ENCODE results near the gene RHOF.

The RHOF gene

GRCh38 chr12:121813951-121814350, 20.5 kb upstream of the RHOF start:
- ATAC-seq: no peak

GRCh38 chr12:121812921-121813896, 19.7 kb upstream of the RHOF start:
- ATAC-seq: no peak
- TF ChIP-seq ISL1 (CRISPR knock-in tag; IDR thresholded peaks at IDR 0.05) (no peak), BACH2 (CRISPR knock-in tag; IDR thresholded peaks at IDR 0.05; ENCODE audit: borderline replicate concordance) (no peak), ZFP3 (CRISPR knock-in tag; IDR thresholded peaks at IDR 0.05) (no peak), CSDC2 (CRISPR knock-in tag; IDR thresholded peaks at IDR 0.05) (no peak), PATZ1 (CRISPR knock-in tag; IDR thresholded peaks at IDR 0.05; ENCODE audit: borderline replicate concordance) (no peak), CSRNP3 (CRISPR knock-in tag; IDR thresholded peaks at IDR 0.05) (no peak), POU6F1 (CRISPR knock-in tag; IDR thresholded peaks at IDR 0.05; ENCODE audit: borderline replicate concordance, low read depth) (no peak), SNAI2 (CRISPR knock-in tag; IDR thresholded peaks at IDR 0.05) (no peak), TOX (CRISPR knock-in tag; IDR thresholded peaks at IDR 0.05; ENCODE audit: borderline replicate concordance) (no peak), ZNF565 (CRISPR knock-in tag; conservative IDR thresholded peaks at IDR 0.05; ENCODE audit: low read depth) (no peak), ARNTL (CRISPR knock-in tag; IDR thresholded peaks at IDR 0.05; ENCODE audit: borderline replicate concordance, low read depth) (no peak), PPARA (CRISPR knock-in tag; IDR thresholded peaks at IDR 0.05; ENCODE audit: borderline replicate concordance) (no peak), RARB (CRISPR knock-in tag; IDR thresholded peaks at IDR 0.05) (no peak), GLIS3 (CRISPR knock-in tag; IDR thresholded peaks at IDR 0.05) (no peak), ZC3H10 (CRISPR knock-in tag; IDR thresholded peaks at IDR 0.05) (no peak)

More at GRCh38 chr12:121813951-121814350, 20.5 kb upstream of the RHOF start:
- no peak for TF ChIP-seq BACH2 (CRISPR knock-in tag; IDR thresholded peaks at IDR 0.05; ENCODE audit: borderline replicate concordance)
- TF ChIP-seq TCF4 (CRISPR knock-in tag; IDR thresholded peaks at IDR 0.05; ENCODE audit: borderline replicate concordance): no peak
- TF ChIP-seq RARB (CRISPR knock-in tag; IDR thresholded peaks at IDR 0.05): no peak
- TF ChIP-seq POU6F1 (CRISPR knock-in tag; IDR thresholded peaks at IDR 0.05; ENCODE audit: borderline replicate concordance, low read depth): no peak
- TF ChIP-seq TOX (CRISPR knock-in tag; IDR thresholded peaks at IDR 0.05; ENCODE audit: borderline replicate concordance): no peak
- TF ChIP-seq TSHZ2 (CRISPR knock-in tag; IDR thresholded peaks at IDR 0.05): no peak
- TF ChIP-seq SNAI2 (CRISPR knock-in tag; IDR thresholded peaks at IDR 0.05): no peak
- no peak for TF ChIP-seq ZC3H10 (CRISPR knock-in tag; IDR thresholded peaks at IDR 0.05)
- TF ChIP-seq ISL1 (CRISPR knock-in tag; IDR thresholded peaks at IDR 0.05): no peak
- no peak for TF ChIP-seq ZNF70 (CRISPR knock-in tag; IDR thresholded peaks at IDR 0.05)
- no peak for TF ChIP-seq ZFP30 (CRISPR knock-in tag; IDR thresholded peaks at IDR 0.05)
- TF ChIP-seq OSR1 (CRISPR knock-in tag; IDR thresholded peaks at IDR 0.05): no peak
- TF ChIP-seq PATZ1 (CRISPR knock-in tag; IDR thresholded peaks at IDR 0.05; ENCODE audit: borderline replicate concordance): no peak
- no peak for TF ChIP-seq ZNF8 (CRISPR knock-in tag; IDR thresholded peaks at IDR 0.05)

All from SK-N-SH treated with all-trans-retinoic acid at 6 μM for 48 hours (cell line).